H1 (cell line): Measurements from ENCODE around the gene EIPR1. TPM values are rescaled to one million over a fixed set of nuclear protein-coding genes. Genes with fewer than 3 reads are reported as not detected.

Experiments used
- CTCF ChIA-PET: fragments of 300-600 bp; sonication (Branson Sonifier 250); formaldehyde crosslinking; loops from one replicate; lab custom pipeline; 2021; ENCODE audit not compliant: partially characterized antibody; lab: Charles Lee
- POLR2A ChIA-PET: fragments of 300-600 bp; sonication (Branson Sonifier 250); formaldehyde crosslinking; loops from one replicate; lab custom pipeline; 2021; ENCODE audit warnings: inconsistent platforms; ENCODE audit not compliant: partially characterized antibody; lab: Charles Lee
- DNase-seq, 2 experiments: peaks; one replicate each; pipeline versions ENCODE4 v3.0.0 to v3.0.0-alpha.2; 2010 to 2022; ENCODE audit warnings: low spot score in 2 of 2, low read depth in 1 of 2, mixed read lengths in 1 of 2
- FAIRE-seq: peaks from 2 replicates; lab custom pipeline; 2011; peaks lifted over from hg19 to GRCh38; lab: Jason Lieb, UNC
- H2AFZ ChIP-seq: 2 replicates; pipeline ENCODE4 v1.8.1; 2012; ENCODE audit warnings: low read length, inconsistent platforms
- H2AK5ac ChIP-seq: 2 replicates; pipeline ENCODE4 v1.6.1; 2013; ENCODE audit warnings: low read depth, low read length
- H2BK120ac ChIP-seq: replicated peaks from 2 replicates; pipeline ENCODE3; 2013; ENCODE audit warnings: low read depth, low read length, inconsistent platforms
- H2BK12ac ChIP-seq: 2 replicates; pipeline ENCODE4 v1.6.1; 2013; ENCODE audit warnings: low read depth, low read length
- H2BK15ac ChIP-seq: 2 replicates; pipeline ENCODE4 v1.6.1; 2013; ENCODE audit warnings: low read length
- H2BK20ac ChIP-seq: 2 replicates; pipeline ENCODE4 v1.6.1; 2013; ENCODE audit warnings: low read length
- H2BK5ac ChIP-seq: 2 replicates; pipeline ENCODE4 v1.6.1; 2013; ENCODE audit warnings: low read depth, low read length
- H3K14ac ChIP-seq: 2 replicates; pipeline ENCODE4 v1.6.1; 2013; ENCODE audit warnings: inconsistent platforms; ENCODE audit not compliant: insufficient read length
- H3K18ac ChIP-seq: 2 replicates; pipeline ENCODE4 v1.6.1; 2013; ENCODE audit warnings: low read length; ENCODE audit errors: extremely low read depth
- H3K23ac ChIP-seq: 2 replicates; pipeline ENCODE4 v1.6.1; 2013; ENCODE audit warnings: inconsistent platforms; ENCODE audit not compliant: insufficient read length
- H3K23me2 ChIP-seq: 2 replicates; pipeline ENCODE4 v1.6.1; 2013; ENCODE audit warnings: low read depth, low read length
- H3K27ac ChIP-seq: 2 replicates; pipeline ENCODE4 v1.6.1; 2011; ENCODE audit warnings: low read depth, low read length, inconsistent platforms
- H3K27me3 ChIP-seq, 4 experiments: replicated peaks in 1 of 4; 1 replicate in 1 of 4; 2 replicates in 3 of 4; pipeline versions ENCODE4 v1.6.1 to v1.8.1; 2011 to 2013; ENCODE audit warnings: low read length in 3 of 4, mild to moderate bottlenecking in 3 of 4, inconsistent platforms in 2 of 4, mixed read lengths in 2 of 4, moderate library complexity in 1 of 4; ENCODE audit not compliant: control insufficient read depth in 3 of 4, insufficient read depth in 3 of 4; ENCODE audit errors: extremely low read depth in 1 of 4
- H3K36me3 ChIP-seq, 4 experiments: 2 replicates each; pipeline versions ENCODE4 v1.6.1 to v1.8.1; 2011 to 2013; ENCODE audit warnings: mild to moderate bottlenecking in 4 of 4, low read length in 3 of 4, moderate library complexity in 2 of 4, control low read depth in 1 of 4, inconsistent platforms in 1 of 4; ENCODE audit not compliant: insufficient read depth in 4 of 4, control insufficient read depth in 2 of 4
- H3K4ac ChIP-seq: replicated peaks from 2 replicates; pipeline ENCODE3; 2013; ENCODE audit warnings: low read length, low read depth, mixed read lengths, inconsistent platforms; ENCODE audit not compliant: insufficient read length
- H3K4me1 ChIP-seq, 4 experiments: replicated peaks in 1 of 4; 1 replicate in 1 of 4; 2 replicates in 3 of 4; pipeline versions ENCODE4 v1.6.1 to v1.8.1; 2011 to 2013; ENCODE audit warnings: low read length in 3 of 4, inconsistent platforms in 2 of 4, mixed read lengths in 1 of 4; ENCODE audit not compliant: insufficient read depth in 4 of 4, control insufficient read depth in 3 of 4
- H3K4me2 ChIP-seq, 2 experiments: 2 replicates each; pipeline versions ENCODE4 v1.6.1 to v1.8.1; 2011 to 2013; ENCODE audit warnings: low read depth in 2 of 2, low read length in 2 of 2, control low read depth in 1 of 2, inconsistent platforms in 1 of 2, mild to moderate bottlenecking in 1 of 2; ENCODE audit not compliant: insufficient read depth in 1 of 2
- H3K4me3 ChIP-seq, 4 experiments: fragments of 200-600, 300-600 bp in 1 of 4; sonication (generic), shearing (Covaris generic), sonication (Bioruptor Twin) in 1 of 4; 2 replicates each; pipeline versions ENCODE4 v1.5.1 to v1.8.1; 2011 to 2016; ENCODE audit warnings: low read length in 4 of 4, low read depth in 3 of 4, control low read depth in 2 of 4, inconsistent platforms in 2 of 4, mild to moderate bottlenecking in 2 of 4, mixed read lengths in 1 of 4, moderate library complexity in 1 of 4; ENCODE audit not compliant: insufficient read depth in 2 of 4; ENCODE audit errors: extremely low read depth in 1 of 4
- H3K56ac ChIP-seq: replicated peaks from 2 replicates; pipeline ENCODE3; 2013; ENCODE audit warnings: low read depth, mild to moderate bottlenecking, mixed read lengths, low read length, inconsistent platforms; ENCODE audit not compliant: insufficient read length
- H3K79me1 ChIP-seq: 2 replicates; pipeline ENCODE4 v1.6.1; 2013; ENCODE audit warnings: low read depth, low read length, control low read depth
- H3K79me2 ChIP-seq, 2 experiments: 2 replicates each; pipeline versions ENCODE4 v1.6.1 to v1.8.1; 2012 to 2013; ENCODE audit warnings: low read length in 2 of 2, mild to moderate bottlenecking in 2 of 2, inconsistent platforms in 1 of 2; ENCODE audit not compliant: insufficient read depth in 2 of 2, control insufficient read depth in 1 of 2
- H3K9ac ChIP-seq, 4 experiments: replicated peaks in 1 of 4; 1 replicate in 1 of 4; 2 replicates in 3 of 4; pipeline versions ENCODE4 v1.6.1 to v1.8.1; 2011 to 2013; ENCODE audit warnings: low read depth in 3 of 4, low read length in 3 of 4, control low read depth in 2 of 4, mild to moderate bottlenecking in 2 of 4, moderate library complexity in 2 of 4, inconsistent platforms in 1 of 4; ENCODE audit errors: extremely low read depth in 1 of 4
- H3K9me3 ChIP-seq, 2 experiments: 2 replicates each; pipeline versions ENCODE4 v1.6.1 to v1.8.1; 2012 to 2013; ENCODE audit warnings: mild to moderate bottlenecking in 2 of 2, moderate library complexity in 2 of 2, control low read depth in 1 of 2, inconsistent platforms in 1 of 2, low read depth in 1 of 2, low read length in 1 of 2, mixed read lengths in 1 of 2; ENCODE audit not compliant: insufficient read depth in 2 of 2
- H4K20me1 ChIP-seq, 2 experiments: replicated peaks in 1 of 2; 2 replicates each; pipeline versions ENCODE3 to v1.8.1; 2011 to 2013; ENCODE audit warnings: inconsistent platforms in 2 of 2, low read length in 2 of 2, mild to moderate bottlenecking in 1 of 2; ENCODE audit not compliant: insufficient read depth in 2 of 2, control insufficient read depth in 1 of 2
- H4K5ac ChIP-seq: 2 replicates; pipeline ENCODE4 v1.6.1; 2013; ENCODE audit warnings: low read length, low read depth, mixed read lengths, inconsistent platforms; ENCODE audit not compliant: insufficient read length
- H4K8ac ChIP-seq: 2 replicates; pipeline ENCODE4 v1.8.0; 2013; ENCODE audit warnings: mild to moderate bottlenecking, moderate library complexity, low read length, inconsistent platforms; ENCODE audit not compliant: insufficient read depth; ENCODE audit errors: extremely low read depth
- H4K91ac ChIP-seq: replicated peaks from 2 replicates; pipeline ENCODE3; 2013; ENCODE audit warnings: low read length, mixed read lengths, inconsistent platforms; ENCODE audit not compliant: insufficient read length
- SAP30 ChIP-seq: fragments of 300-600 bp; sonication (generic); IDR thresholded peaks from 2 replicates; pipeline ENCODE4 v1.7.1; 2012; ENCODE audit warnings: low read length, moderate library complexity, mild to moderate bottlenecking, inconsistent platforms; ENCODE audit not compliant: insufficient read depth, insufficient replicate concordance
- SP4 ChIP-seq: IDR thresholded peaks from 2 replicates; pipeline ENCODE4 v1.6.1; 2012; ENCODE audit warnings: low read length, inconsistent platforms
- TAF7 ChIP-seq: optimal IDR thresholded peaks from 2 replicates; pipeline ENCODE3; 2011; ENCODE audit warnings: low read depth, mild to moderate bottlenecking, inconsistent platforms, low read length, moderate library complexity, borderline replicate concordance
- ZNF274 ChIP-seq: IDR thresholded peaks from 2 replicates; pipeline ENCODE4 v1.7.0; 2012; ENCODE audit warnings: low read length, borderline replicate concordance; ENCODE audit errors: extremely low read depth
- WGBS, 2 experiments: shearing (Covaris generic) in 1 of 2; methylation state at CpG; one replicate each; pipeline versions ENCODE4 v1.1.6 to v1.1.7; 2013 to 2015; ENCODE audit warnings: low lambda C conversion rate in 2 of 2, mixed read lengths in 2 of 2, inconsistent platforms in 1 of 2, low coverage in 1 of 2, missing lambda C conversion rate in 1 of 2; ENCODE audit not compliant: insufficient replicate concordance in 2 of 2, insufficient coverage in 1 of 2, insufficient read length in 1 of 2; ENCODE audit errors: extremely low coverage in 1 of 2, missing lambda C conversion rate in 1 of 2; 5-methylcytosine and 5-hydroxymethylcytosine counted together
- polyA plus RNA-seq, 7 experiments: library from polyadenylated mRNA; depleted of rRNA in 3 of 7; stranded (reverse) in 5 of 7; unstranded in 2 of 7; fragments of >200 nt in 5 of 7; fragments of 200-250 nt in 2 of 7; gene quantifications; 1 replicate in 5 of 7; 2 replicates in 1 of 7; 4 replicates in 1 of 7; pipeline versions ENCODE4 v1.2.1 to v1.2.3, GENCODE V29; 2011 to 2013; ENCODE audit warnings: missing spikeins in 2 of 7, mixed read lengths in 2 of 7
- total RNA-seq: library from RNA; stranded (reverse); fragmentation: NEBNext Ultra II Directional; extraction: Animal tissue kit (Norgen Biotek cat#: 25700); gene quantifications from 2 replicates; pipeline ENCODE4 v1.2.1, GENCODE V29; 2021

Gene EIPR1
- total and polyA plus RNA-seq, 2 of the 8 experiments (the other 6 are each of a cell fraction or from before 2014, with no cell fraction given): 26.3 to 56.4 TPM

GRCh38 chr2:3214065-3214464 lies 163.6 kb downstream of the EIPR1 start:
- Histone ChIP-seq H3K4me2 (no peak overlapping the region), H2BK12ac (peak overlapping the region; percentile 9; the same call in 1 of the 2 replicates), H2BK20ac (no peak overlapping the region), H3K27ac (no peak overlapping the region), H3K79me1 (no peaks in the 10 kb centered on the region), H3K9me3 (no peaks in the 10 kb centered on the region), H4K20me1 (peaks cover 0 to 4% of the 10 kb centered on the region in 2 experiments), H3K18ac (no peak overlapping the region), H3K4me1 (peaks cover 0 to 7% (median 0%) of the 10 kb centered on the region in 4 experiments; a peak in 1 of 7 replicates), H2BK120ac (no peak overlapping the region), H2AK5ac (no peak overlapping the region), H2BK15ac (no peak overlapping the region), H3K4me3 (no peak overlapping the region), H3K79me2 (peaks cover 0 to 6% of the 10 kb centered on the region in 2 experiments; a peak in 2 of 4 replicates), H4K91ac (no peak overlapping the region), H3K23me2 (no peaks in the 10 kb centered on the region), H3K56ac (no peak overlapping the region), H3K23ac (no peak overlapping the region), H3K14ac (no peak overlapping the region), H3K36me3 (no peaks in the 10 kb centered on the region; a peak in 1 of 8 replicates), H3K4ac (no peak overlapping the region), H2BK5ac (0 out of 2 replicates have a peak overlapping the region, but pooled peaks have one; percentile 66), H4K5ac (no peak overlapping the region), H2AFZ (no peak overlapping the region), H4K8ac (no peak overlapping the region), H3K9ac (no peak overlapping the region), H3K27me3 (no peaks in the 10 kb centered on the region)
- DNase-seq (no peak), FAIRE-seq (no peak)
- POLR2A ChIA-PET: interaction anchor here (0.7 kb wide), 2 partner anchors 10 to 12 kb away, joined by 3 to 4 read pairs; no protein-coding TSS in a partner anchor
- 90% methylated on average over 7 of the region's 7 CpGs; no CpG with 5 or more reads in 1 of the 2 experiments for WGBS, 2 experiments
- CTCF ChIA-PET: no interaction called here
- no peak for TF ChIP-seq TAF7
- TF ChIP-seq SAP30: no peak
- TF ChIP-seq SP4: no peak
- no peak for TF ChIP-seq ZNF274
